NCI-H2107 (cell line): ENCODE measurements around the gene DENND1B.
"Not testable (repeated sequence)": the region's sequence is repeated elsewhere in the genome, so short reads cannot be mapped to it uniquely, and the experiment has no call there.

ENCODE experiments used
- DNase-seq: peaks from one replicate; lab custom pipeline; 2025; lab: John Stamatoyannopoulos, UW

Gene DENND1B

GRCh38 chr1:197553281-197553680 lies 222.0 kb downstream of the DENND1B start:
- no peak for DNase-seq

GRCh38 chr1:197546989-197547388 lies 228.3 kb downstream of the DENND1B start:
- no peak for DNase-seq

- no peak for DNase-seq
Measured at GRCh38 chr1:197544553-197544952, 230.7 kb downstream of the DENND1B start.

- DNase-seq: no peak
Measured at GRCh38 chr1:197544130-197544529, 231.2 kb downstream of the DENND1B start.

GRCh38 chr1:197541411-197541810 lies 233.9 kb downstream of the DENND1B start:
- DNase-seq: no peak

GRCh38 chr1:197526736-197527371 lies 248.4 kb downstream of the DENND1B start:
- DNase-seq: peak; percentile 17

DNA sequence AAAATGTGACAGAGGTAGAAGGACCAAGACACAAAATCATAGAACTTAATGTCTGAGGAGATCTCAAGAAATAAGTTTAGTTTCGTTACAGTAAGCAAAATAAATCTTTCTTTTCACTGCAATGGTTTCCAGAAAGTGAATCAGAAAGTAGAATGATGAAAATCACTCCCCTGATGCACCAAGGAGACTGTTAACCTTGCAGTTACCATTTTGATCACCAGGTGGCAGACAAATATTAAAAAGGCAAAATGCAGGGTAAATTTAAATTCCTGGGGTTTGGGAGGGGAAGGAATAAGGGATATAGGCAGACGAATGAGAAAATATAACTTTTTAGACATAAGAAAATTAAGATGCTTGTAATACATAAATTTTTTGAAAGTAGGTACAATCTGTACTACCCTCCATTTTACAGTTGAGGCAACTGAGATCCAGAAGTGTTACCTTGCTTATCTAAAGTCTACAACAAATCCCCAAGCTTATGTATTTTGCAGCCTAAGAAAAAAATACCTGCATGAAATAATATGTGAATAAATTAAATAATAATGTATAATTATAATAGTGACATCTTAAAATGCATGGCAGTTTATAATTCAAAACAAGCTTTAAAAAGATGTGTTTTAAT lies 254.1 kb downstream of the DENND1B start:
- DNase-seq: no peak

DNA sequence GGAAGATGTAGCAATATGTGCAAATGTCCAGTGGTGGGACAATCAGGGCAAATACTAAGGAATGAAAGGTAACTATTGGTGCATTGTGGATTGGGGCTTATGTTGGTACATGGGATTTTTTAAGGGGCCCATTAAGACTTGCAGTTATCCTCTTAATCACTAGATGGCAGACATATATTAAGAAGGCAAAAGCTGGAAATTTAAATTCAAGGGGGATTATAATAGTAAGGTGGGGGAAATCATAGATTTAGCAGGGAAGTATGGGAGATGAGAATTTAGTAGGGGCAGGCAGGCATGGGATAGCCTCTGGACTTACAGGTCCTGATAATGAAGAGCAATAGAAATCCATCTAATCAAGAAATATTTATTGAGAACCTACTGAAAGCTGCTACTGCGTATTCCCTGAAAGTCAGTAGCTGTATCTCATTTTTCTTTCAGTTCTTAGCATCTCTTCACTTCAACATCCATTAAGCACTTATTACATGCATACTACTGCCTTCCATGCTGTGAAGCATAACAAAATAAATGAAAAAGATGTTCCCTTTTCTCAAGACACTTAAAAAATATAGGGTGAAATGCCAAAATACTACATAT lies 255.4 kb downstream of the DENND1B start:
- DNase-seq: no peak

DNA sequence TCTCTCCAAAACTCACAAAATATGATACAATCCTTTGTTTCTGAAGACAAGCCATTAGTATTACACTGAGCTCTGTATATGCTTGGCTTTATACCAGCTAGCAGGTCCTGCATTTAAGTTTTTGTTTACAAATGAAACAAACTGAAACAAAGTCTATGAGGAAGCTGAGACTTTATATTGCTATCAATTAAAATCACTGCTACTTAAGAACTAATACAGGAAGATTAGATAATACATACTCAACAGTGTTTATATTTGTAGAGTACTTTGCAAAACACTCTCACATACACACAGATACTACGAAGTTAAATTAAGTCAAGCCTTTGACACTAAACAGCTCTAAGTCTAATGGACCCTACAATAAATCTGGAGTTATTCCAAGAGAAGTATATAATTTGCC lies 259.9 kb downstream of the DENND1B start:
- no peak for DNase-seq

GRCh38 chr1:197510691-197511378 lies 264.4 kb downstream of the DENND1B start:
- DNase-seq: no peak

- DNase-seq: no peak
Measured at GRCh38 chr1:197496722-197497121, 278.6 kb downstream of the DENND1B start.

DNA sequence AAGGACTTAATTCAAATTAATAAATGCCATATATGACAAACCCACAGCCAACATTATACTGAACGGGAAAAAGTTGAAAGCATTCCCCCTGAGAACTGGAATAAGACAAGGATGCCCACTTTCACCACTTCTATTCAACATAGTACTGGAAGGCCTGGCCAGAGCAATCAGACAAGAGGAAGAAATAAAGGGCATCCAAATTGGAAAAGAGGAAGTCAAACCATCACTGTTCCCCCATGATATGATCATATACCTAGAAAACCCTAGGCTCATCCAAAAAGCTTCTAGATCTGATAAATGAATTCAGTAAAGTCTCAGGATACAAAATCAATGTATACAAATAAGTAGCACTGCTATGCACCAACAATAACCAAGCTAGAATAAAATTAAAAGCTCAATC lies 283.8 kb downstream of the DENND1B start:
- not testable (repeated sequence) for DNase-seq

- DNase-seq: peak; percentile 45
Measured at GRCh38 chr1:197486946-197487345, 288.3 kb downstream of the DENND1B start.

DNA sequence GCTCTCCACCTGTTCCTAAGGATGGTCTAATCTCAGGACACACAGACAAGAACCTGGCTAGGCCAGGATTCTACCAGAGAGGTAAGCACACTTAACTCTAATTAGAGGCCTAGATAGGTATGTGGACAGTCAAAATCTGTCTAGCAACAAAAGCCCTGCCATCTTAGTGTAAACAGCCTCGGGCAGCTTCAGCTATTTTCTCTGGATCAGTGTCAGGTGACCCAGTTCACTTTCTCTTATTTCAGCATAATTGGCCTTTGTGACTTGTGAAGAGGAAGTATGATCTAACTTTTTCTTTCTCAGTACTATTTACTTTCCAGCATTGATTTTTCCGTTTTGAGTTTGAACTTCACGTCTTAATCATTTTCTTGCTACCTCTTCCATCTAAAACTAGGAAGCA lies 289.5 kb downstream of the DENND1B start:
- no peak for DNase-seq

DNA sequence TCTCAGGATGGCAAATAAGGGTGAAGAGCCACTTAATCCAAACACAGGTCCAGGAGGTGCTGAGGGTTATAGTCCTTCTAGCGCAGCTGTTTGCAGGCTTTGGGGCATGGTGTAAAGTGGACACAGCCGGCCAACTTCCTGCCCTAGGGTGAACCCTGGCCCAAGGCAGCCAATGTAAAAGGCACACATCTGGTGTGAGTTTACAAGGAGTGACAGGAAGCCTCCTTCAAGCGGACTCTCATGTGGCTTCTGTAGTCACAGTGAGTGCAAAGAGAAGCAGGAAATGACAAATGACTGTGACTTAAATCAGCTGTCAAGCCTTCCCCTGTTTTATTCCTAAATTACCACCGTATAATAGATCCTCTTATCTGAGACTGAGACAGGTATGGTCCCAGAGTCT lies 294.2 kb downstream of the DENND1B start:
- DNase-seq: no peak

- DNase-seq: no peak
Measured at GRCh38 chr1:197480446-197480845, 294.8 kb downstream of the DENND1B start.

- no peak for DNase-seq
Measured at GRCh38 chr1:197472141-197472540, 303.1 kb downstream of the DENND1B start.

- no peak for DNase-seq
Measured at GRCh38 chr1:197471248-197471985, 303.9 kb downstream of the DENND1B start.

DNA sequence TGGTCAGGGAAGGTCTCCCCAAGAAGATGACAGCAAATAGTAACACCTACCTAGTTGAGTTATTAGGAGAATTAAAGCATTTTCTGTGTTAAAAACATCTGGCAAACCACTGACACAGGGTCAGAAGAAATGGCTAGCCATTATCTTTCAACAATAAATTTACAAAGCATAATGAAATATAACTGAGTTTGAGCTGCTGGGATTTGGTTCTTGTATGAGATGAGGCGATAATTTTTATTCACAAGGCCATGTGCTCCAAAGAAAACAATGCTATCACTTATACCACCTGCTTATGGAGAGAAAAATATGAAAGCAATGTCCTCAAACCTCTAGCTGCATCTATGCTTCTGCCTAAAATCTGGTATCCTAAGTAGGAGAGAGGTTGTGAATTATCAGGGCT lies 304.9 kb downstream of the DENND1B start:
- DNase-seq: no peak

- DNase-seq: no peak
Measured at GRCh38 chr1:197469620-197470210, 305.6 kb downstream of the DENND1B start.

DNA sequence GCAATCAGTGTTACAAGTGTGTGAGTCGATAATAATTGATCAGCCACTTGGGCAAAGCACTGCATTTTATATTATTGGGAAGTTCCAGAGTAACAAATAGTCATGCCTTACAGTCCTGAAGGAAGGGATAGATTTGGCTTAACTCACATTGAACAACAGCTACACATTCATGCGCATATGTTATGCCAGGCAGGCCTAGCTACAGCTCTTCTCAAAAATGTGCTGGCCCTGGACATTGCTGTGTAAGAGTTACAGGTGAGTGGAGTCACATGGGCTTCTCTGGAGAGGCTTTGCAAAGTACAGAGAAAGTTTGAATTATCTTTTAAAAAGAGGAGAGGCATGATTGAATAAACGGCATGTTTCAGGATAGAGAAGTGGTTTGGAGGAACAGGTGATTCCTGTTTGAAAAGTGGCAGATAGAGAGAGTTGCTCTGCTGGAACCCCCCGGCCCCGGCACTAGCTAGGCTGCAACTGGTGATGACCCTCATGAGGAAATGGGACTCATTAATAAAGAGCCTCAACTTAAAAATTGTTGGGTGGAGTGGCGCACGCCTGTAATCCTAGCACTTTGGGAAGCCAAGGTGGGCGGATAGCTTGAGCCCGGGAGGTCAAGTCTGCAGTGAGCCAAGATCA lies 306.6 kb downstream of the DENND1B start:
- no peak for DNase-seq
